ENCODE results near the gene MGAT5.

- no peak for TF ChIP-seq POLR2A (IDR thresholded peaks at IDR 0.05)
- TF ChIP-seq CTCF (IDR thresholded peaks at IDR 0.05): no peak
Observed at GRCh38 chr2:134445116-134445515, 191.2 kb downstream of the MGAT5 start.
